Right forelimb (tissue), 1 donor: ENCODE measurements around the gene RPS6KL1.

Experiments
- DNase-seq: peaks from one replicate; pipeline ENCODE4 v3.0.0-alpha.2; 2018

The RPS6KL1 gene

DNA sequence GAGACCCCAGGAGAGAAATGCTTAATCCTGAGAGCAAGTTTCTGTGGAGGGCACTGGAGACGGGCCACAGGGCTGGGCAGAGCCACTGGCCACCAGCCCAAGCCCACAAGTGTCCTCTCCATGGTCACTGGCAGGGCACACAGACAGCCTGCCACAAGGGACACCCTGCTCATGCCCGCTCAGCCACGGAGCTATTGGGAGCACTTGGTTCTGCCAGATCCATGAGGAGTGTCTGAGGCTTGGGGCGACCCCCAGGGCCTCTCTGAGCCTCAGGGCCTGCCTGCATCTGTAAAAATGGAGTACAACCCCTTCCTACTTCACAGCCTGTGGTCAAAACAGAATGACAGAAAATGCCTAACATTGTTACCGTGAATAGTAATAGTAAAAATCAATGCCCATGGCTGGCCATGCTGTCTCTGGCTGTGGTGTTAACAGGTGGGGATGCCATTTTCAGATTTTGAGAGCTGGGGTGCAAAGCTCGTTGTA lies 29.2 kb upstream of the RPS6KL1 start:
- DNase-seq: no peak

DNA sequence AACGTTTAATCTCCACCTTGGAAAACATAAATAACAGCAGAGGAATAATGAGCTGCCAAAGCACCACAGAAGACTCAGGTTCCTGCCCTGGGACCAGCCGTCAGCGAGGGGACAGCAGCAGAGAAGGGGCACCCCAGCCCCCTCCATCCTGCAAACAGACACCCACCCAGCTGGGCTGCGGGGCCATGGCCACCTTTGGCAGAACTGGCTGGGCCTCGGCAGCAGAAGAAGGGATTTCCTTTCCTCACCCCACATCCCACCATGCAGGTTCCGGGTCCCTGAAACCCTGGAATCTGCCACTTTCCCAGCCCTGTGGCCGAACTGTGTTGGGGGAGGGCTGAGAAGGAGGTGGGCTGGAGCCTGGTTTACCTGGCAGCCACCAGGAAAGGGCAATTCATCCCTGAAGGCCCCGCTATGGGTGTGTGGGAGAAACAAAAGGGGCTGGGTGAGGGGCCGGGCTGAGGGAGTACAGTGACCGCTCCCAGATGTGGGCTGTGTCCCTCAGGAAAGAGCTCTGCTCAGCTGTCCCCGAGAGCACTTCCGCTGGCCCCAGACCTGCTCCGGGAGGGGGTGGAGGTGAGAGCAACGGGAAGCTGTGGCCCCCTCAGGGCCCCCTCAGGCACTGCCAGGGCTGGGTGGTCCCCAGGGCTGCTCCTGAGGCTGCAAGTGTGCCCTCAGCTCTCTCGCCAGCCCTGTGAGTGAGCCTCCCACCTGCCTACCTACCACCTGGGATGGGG lies 28.6 kb upstream of the RPS6KL1 start:
- no peak for DNase-seq

DNA sequence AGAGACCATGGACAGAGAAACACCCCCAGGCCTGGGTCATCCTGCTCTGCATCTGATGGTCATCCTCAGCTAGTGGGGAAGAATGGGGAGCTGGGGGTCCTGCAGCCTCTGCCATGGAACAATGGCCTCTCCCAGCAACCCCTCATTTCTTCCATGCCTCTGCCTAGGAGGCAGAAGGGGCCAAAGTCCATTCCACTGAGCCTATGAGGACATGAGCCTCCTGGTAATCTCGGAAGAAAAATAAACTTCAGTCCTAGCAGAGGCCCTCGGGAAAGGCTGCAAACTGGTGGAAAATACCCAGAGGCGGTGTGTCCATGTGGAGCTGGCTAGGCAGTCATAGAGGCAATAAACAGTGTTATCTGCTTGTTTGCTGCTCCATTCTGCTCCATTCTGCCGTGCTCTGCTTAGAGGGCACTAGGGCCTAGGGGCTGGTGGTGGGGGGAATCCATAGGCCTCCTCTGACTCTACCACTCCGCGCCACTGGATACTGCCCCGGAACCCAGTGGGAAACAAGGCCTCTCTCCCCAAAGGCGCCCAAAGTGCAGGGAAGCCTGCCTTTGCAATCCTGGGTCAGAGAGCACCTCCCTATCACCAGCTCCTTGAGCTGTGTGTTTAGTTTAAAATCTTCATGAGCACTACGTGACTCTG lies 27.9 kb upstream of the RPS6KL1 start:
- DNase-seq: no peak

DNA sequence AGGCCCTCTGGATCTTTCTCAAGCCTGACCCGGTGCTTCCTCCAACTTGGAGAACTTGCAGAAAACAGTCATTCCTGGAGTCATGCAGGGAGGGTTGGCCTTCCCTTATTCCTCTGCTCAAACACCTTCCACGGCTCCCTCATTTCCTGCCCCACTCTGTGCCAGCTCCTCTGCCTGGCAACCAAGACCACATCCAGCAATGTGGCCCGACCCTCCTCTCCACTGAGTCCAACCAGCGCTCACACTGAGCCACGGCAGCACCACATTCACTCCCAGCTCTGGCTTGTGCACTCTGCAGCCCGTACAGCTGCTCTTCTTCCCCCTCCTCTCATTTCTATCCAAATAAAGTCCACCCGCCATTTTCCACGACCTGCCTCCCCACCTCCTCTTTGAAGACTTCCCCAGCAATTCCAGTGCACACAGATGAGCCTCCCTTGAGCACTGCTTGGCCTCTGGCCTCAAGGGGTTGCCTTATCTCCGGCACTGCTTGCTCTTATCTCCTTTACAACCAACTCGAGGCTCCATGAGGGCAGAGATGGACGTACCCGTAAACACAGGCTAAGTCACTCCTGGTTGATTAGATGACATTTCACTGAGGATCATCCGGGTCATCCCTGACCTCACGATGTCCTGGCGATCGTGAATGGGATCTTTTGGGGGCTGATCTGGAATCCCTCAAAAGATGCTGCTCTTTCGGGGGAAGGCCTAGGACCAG lies 27.0 kb upstream of the RPS6KL1 start:
- no peak for DNase-seq

DNA sequence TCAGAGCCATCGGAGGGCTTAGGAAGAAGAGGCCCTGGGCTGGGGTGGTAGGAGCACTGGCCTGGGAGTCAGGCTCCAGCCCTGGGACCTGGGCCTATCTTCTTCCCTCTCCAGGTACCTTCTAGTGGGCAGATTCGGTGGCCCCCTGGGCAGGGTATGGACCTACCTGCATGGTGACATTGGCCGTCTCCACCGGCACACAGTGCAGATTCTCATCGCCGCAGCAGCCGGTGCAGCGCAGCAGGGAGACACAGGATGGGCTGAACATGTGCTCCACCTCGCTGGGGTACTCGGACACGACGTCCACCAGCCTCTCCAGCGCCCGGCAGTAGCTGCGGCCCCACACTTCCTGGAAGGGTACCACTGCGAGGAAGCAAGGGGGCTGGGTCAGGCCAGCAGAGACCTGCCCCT lies 26.1 kb upstream of the RPS6KL1 start:
- DNase-seq: no peak

DNA sequence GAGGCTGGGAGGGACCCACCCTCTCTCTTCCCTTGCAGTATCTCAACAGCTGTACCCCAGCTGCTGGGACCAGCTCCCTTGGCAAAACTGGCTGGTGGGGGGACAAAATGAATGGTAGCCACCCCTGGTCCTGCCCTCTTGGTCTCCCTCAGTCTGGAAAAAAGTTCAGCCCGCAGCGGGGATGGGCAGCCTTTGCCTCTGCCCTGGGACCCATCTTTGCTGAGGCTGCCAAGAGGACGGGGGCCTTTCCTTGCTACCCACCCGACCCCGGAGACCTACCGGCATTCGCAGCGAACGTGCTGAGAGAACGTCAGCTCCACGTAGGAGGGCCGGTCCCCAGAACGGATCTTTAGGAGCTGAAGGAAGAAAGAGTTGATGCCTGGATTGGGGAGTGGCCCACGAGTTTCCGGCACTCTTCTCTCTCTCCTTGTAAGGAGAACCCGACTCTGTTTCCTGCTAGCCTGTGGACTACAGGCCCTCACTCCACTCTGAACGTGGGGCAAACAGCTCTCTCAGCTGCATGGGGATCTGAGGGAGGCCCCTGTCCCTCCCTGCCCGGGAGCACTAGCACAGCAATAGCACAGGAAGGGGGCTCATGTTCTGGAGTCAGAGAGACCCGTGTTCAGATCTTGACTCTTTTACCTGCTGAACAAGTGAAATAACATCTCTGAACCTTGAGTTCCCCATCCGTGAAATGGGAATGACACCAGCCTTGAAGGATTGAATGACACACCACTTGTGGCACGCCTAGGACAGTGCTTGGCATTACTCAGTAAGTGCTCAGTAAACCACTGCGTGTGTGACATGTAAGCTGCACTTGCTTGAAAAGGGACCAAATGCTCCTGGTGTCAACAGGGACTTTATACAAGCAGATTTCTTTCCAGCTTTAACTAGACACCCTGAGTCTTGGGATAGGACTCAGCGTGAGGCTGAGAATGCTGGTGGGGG lies 25.4 kb upstream of the RPS6KL1 start:
- DNase-seq: no peak

DNA sequence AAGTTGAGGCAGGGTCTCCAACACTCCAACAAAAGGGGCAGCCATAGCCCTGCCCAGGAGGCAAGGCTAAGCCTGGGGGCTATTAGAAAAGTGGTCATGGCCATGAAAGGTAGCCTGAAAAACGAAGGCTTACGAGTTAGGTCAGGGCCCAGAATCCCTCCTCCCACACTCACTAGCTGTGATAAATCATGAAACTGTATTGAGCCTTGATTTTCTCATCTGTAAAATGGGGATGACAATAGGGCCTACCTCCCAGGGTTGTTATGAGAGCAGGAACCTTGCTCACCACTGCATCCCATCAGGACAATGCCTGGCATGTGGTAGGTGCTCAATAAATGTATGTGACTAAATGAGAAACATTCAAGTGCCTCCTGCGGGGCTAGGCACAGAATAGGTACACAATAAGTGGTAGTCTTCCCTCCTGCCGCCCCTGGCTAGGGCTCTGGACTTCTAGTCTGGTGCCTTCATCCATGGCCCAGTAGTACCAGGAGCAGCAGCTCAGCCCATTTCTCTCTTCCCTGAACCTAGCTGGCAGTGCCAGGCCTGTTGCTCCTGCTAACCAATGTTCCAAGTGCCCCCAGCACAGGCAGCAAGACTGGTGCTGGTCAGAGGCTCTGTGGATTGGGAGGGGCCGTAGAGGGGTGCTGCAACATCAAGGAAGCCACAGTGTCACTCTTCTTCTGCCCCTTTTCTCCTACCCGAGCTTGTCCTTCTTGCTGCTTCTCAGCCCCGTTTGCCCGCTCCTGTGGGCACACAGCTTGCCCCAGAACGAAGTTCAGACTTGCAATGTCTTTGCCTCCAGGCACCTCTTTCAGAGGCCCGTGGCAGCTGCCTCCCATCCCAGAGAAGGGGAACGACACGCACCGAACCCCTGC lies 24.5 kb upstream of the RPS6KL1 start:
- no peak for DNase-seq

DNA sequence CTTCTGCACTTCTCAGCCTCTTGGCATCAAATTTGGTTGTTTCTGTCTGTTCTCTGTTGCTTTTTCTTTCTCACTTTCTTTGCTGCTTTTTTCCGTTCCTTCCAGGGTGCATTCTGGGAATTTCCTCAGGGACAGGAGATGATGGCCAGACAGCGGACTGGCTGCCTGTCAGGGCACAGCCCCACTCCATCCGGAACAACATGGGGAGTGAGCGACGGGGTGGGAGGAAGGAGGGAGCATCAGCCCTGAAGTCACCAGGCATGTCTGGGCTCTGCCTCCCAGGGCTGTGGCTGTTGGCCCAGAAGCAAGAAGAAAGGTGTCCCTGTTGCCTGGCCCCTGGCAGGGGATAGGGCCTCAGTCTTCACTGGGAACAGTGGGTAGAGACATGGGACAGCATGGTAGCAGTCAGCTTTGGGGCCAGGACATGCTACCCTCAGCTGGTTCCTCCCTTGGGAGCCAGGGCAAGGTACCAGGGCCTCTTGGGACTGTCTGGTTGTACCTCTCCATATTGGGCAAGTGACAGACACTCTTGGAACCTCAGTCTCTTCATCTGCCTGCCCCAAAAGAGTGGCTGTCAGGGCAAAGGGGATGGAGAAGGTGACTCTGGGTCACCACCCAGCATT lies 23.7 kb upstream of the RPS6KL1 start:
- no peak for DNase-seq

DNA sequence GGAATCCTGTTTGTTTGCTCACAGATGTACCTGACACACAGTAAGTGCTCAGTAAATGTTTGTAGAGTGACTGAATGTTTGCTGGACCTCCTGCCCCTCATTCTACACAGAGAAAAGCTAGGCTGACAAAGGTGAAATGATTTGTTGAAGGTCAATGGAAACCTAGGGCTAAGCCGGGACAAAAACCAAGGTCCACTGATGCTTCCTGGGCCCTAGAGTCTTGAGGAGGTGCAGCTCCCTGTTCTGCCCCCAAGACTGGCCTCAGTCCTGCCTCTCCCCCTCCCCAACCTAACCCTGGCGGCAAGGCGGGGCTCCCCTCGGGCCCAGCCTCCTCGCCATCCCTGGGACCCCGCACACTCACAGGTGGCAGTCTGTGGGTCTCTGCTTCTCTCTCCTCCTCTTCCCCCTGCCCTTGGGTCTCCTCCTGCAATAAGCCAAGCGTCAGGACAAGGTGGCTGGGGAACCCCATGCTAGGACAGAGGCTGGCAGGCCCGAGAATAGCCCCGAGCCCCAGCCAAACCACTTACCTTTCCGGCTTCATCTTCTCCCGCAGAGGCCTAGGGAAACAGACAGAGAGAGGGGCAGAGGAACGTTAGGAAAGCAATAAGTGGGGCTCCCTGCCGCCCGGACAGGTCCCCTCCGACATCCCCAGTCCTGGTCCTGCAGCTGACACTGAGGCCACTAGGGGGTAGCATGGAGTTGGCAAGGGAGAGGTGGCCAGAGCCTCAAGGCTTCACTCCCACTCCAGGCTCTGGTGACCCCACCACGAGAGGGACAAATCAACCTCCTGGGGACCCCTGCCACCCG lies 23.0 kb upstream of the RPS6KL1 start:
- peak; percentile 82 for DNase-seq

DNA sequence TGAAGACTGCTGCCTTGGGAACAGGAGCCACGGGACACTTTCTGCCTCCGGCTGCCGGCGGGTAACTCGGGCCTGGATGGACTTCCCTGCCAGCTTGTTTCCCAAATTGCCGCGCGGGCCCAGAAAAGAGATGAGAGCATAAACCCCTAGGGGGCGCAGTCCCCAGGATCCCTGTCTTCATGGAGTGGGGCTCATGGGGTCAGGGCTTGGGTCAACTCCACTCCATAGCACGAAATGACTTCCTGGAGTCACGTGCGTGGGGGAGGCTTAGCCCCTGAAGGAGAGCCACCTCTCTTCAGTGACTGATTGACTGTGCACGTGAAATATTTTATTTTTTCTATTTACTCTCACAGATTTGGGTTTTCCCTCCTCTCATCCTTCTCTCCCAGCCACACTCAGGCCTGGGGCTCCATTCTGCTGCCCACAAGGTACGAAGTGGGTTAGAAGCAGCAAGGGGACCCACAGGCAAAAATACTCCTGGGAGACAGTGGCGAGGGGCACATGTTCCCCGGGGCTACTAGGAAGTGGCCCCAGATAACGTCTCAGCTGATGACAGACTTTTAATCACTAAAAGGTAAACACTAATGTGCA lies 22.3 kb upstream of the RPS6KL1 start:
- no peak for DNase-seq

DNA sequence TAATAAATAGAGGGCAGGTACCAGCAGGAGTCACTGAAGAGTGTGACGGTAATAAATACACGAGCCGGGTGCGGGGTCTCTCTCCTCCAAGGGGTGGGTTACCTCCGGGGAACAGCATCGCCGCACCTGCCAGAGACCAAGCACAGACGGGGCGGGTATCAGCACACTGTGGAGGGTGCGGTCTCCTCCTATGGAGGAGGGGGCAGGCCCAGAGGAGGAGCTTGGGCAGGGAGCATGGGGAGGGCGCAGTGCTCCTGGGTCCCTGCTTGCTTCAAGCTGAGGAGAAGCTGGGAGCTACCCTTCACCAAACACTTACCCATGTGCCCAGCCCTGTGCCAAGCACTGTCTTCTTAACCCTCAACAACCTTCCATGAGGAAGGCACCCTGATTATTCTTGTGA lies 19.5 kb upstream of the RPS6KL1 start:
- no peak for DNase-seq

DNA sequence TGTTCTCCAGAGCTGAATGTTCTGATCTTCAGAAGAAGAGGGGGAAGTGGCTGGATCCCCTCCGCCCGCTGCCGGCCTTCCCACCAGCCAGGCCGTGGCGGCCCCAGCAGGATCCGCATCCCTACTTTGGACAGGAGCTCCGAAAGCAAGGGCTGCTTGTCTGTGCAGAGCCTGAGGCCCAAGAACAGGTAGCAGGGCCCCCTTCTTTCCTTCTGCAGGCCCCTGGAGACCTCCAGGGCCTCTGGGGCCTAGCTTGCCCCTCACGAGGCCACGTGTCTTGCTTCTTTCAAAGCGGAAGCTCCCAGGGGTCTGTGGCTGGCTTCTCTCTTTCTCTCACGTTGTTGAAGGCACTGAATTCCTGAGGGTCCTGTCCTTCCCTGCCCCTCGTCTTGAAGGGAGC lies 19.1 kb upstream of the RPS6KL1 start:
- no peak for DNase-seq

DNA sequence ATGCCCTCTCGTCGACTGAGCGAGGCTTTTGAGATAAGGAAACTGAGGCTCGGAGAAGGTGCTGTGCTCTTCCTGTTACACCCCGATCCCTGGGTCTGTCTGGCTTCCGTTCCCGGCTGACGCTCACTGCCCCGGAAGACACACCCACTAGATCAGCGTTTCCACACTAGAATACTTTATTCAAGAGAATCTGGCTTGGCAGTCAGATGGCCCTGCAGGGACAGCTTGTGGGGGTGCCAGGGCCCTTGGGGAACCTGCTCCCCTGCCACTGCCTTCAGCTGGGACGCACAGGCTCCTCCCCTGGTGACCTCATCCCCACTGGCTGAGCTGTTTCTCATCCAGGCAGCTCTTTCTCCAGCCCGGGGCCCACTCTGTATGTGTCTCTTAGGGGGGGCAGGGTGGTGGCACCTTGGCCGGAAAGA lies 18.6 kb upstream of the RPS6KL1 start:
- DNase-seq: no peak

DNA sequence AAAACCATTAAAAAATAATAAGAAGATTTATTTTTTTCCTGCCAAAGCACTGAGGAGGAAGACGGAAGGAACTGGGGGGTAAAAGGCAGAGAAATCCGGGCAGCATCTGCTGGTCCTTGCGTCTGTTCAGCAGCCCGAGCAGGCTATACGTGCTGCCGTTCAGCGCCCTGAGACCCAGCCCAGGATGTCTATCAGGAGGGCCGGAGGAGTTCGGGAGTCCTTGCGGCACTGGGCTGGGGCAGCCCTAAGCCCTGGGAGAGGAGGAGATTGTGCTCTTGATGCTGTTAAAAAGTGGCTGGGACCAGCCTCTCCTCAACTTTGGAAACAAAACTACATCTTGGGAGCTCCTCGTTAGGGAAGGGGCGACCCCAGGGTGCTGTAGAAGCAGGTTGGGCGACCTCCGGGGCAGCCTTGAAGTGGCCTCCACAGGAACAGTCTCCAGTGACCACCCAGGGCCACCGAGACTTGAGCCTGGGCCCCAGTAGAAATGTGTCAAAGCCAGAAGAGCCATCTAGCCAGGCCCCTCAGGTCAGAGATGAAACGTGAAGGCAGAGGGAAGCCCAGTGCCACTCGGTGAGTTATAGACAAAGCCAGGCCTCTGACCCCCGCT lies 18.0 kb upstream of the RPS6KL1 start:
- DNase-seq: no peak

DNA sequence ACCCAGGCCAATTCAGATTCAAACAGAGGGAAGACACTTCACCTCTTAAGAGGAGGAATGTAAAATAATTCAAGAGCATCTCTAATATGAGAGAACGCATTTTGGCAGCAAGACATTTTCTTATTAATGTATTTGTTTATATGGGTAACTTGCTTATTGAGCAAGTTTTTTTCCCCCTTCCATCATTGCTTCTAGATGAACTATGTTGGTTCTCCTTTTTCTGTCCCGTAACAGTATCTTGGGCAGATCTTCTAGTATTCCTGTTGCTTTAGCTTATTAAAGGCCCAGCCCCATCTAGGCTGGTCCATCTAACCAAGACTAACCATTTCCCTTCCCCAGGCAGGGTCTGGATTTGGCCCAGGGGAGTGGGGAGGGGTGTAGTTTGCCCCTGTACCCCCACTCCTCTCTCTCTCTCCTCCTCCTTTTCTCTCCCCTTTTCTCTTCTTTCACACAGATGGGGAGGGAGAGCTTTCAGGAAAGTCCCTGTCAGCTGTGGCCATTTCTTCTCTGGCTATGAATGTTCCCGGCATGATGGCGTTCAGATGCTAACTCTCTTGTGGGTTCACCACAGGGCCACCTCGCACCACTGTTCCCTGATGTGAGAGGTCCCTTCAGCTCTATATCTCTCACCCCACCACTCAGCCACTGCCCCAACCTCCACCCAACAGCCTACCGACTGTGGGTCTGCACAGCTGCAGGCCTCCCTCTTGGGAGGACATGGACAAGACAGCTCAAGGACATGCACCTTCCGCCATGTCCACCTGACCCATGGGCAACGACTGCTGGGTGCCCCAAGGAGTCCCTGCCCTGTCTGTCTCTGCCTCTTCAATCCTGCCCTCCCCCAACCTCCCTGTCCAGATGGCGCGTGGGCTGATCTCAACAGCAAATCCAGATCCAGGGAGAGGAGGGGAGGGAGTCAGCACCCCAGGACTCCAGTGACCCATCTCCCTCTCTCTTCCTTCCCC lies 15.8 kb upstream of the RPS6KL1 start:
- DNase-seq: no peak

DNA sequence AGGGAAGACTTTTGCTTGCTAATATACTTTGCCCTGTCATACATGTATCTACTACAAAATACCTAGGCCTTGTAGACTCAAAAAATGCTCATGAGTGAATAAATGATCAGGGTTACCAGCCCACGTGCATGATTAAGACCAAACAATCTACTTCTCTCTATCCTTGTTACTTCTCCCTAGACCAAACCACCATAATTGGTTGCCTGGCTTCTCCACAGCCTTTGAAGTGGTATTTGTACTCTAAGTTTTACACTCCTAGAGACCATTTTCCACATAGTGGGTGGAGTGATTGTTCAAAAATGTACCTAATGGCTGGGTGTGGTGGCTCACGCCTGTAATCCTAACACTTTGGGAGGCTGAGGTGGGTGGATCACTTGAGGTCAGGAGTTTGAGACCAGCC lies 14.1 kb upstream of the RPS6KL1 start:
- DNase-seq: no peak

DNA sequence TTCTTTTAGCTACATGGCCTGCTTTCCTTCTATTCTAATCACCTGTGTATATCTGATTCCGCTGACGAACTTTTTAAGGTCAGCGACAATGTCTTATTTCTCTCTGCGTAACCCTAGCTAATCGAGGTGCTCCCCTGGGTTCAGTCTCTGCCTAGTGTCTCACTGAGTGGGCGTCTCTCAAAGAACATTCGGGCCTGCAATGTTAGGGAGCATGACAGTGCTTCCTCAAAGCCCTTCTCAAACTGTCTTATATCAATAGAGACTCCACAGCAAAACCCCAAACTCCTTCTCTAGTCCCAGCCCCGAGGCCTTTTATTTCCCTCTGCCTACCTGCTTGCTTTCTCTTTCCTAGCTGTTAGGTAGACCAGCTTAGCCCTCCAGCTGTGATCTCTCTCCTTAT lies 13.7 kb upstream of the RPS6KL1 start:
- DNase-seq: no peak

DNA sequence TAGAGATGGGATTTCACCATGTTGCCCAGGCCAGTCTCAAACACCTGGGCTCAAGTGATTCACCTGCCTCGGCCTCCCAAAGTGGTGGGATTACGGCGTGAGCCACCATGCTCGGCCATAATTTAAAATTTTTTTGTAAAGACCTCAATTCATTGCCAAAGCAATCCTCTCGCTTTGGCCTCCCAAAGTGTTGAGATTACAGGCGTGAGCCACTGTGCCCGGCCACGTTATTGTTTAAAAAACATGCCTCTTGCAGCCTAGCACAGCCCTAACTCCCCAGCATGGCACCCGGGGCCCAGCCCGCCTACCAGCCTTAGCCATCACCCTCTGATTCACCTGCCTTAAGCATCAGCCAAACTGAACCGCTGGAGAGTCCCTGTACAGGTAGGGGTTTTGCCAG lies 13.1 kb upstream of the RPS6KL1 start:
- no peak for DNase-seq
